ENCODE measurements around the gene AP1S1.
"Not testable (repeated sequence)": the region's sequence is repeated elsewhere in the genome, so short reads cannot be mapped to it uniquely, and the experiment has no call there.

Gene AP1S1

DNA sequence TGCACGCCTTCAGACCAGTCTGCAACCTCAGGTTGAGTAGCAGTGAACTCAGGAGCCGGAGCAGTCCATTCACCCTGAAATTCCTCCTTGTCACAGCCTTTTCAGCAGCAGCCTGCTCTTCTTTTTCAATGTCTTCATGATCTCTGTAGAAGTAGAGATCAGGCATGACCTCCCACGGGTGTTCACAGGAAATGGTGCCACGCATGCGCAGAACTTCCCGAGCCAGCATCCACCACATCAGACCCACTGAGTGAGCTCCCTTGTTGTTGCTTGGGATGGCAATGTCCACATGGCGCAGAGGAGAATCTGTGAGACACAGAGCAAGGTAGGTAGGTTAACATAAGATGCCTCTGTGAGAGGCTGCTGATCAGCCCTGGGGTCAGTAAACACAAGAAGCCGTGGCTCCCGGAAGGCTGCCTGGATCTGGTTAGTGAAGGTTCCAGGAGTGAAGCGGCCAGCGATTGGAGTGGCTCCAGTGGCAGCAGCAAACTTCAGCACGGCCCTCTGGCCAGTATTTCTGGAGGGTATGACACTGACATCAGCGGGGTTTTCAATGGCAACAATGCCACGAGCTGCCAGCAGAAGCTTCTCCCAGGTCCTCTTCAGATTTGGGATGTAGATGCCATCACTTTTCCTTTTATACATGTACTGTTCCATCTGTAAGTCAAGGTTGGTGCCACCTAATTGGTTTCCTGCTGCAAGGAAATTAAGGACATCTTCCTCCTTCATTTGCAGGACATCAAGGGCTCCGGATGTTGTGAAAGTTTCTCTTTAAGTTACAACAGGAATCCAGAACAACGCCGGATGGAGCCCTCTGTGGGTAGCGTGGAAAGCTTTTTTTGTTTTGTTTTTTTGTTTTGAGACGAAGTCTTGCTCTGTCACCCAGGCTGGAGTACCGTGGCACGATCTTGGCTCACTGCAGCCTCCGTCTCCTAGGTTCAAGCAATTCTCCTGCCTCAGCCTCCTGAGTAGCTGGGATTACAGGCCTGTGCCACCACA lies 49.8 kb downstream of the AP1S1 start:
- not testable (repeated sequence) for DNase-seq

DNA sequence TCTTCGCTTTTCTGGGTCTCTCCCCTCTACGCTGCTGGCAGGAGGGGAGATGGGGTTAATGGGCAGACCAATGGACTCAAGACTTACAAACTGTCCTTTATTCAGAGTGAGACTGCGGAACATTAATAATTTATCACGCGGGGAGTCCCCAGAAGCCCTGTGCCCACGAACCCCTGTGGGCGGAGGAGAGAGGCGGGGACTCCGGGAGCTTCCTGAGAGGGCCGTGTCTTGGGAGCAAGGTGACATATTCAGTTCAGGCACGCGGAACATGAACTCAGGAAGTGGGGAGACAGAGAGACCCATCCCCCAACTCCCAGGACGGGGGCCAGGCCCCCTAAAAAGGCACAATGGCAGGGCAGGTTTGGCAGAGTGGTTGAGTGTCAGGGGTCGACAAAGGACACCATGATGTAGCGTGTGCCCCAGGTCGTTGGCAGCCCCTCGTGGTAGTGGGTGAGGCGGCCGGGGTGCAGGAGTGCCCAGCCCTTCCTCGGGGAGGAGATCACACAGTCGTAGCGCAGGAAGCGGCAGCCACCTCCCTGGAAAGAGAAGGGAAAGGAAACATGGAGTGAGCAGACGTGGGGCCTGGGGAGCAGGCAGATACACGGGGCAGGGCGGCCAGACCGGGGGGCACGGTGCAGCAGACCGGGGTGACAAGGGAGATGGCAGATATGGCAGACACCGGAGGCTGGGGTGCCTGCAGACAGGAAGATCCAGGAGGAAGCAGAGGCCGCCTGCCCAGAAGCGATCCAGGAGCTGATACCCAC lies 51.8 kb downstream of the AP1S1 start:
- no peak for DNase-seq

DNA sequence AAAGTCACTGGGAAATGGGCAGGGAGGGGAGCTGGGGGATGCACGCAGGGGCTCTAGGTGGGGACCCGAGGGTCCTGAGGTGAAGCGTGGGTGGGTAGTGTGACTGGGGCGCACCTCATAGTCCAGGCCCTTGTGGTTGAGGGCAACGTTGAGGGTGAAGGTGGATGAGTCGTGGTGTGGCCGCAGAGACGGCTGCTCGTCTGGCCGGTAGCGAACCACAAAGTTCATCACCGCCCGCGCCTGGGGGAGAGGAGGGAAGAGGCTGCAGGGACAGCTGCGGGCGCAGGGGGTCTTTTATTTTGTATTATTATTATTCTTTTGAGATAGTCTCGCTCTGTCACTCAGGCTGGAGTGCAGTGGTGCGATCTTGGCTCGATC lies 52.4 kb downstream of the AP1S1 start:
- no peak for DNase-seq

DNA sequence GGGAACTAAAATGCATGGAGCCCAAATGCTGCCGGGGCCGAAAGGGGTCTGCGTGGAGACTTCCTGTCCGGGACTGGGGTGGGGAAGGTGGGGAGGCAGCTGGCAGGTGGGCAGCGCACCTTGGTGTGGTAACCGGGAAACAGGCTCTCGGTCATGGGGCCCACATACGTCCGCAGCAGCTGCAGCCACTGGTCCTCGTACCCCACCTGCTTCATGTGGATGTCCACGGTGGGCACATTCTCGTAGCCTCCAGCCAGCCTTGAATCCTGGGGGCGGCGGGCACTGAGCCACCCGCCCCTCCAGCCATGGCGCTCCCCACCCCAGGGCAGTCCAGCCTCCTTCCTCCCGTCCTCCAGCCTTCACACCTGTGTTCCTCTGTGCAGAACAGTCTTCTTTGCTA lies 53.2 kb downstream of the AP1S1 start:
- no peak for DNase-seq

DNA sequence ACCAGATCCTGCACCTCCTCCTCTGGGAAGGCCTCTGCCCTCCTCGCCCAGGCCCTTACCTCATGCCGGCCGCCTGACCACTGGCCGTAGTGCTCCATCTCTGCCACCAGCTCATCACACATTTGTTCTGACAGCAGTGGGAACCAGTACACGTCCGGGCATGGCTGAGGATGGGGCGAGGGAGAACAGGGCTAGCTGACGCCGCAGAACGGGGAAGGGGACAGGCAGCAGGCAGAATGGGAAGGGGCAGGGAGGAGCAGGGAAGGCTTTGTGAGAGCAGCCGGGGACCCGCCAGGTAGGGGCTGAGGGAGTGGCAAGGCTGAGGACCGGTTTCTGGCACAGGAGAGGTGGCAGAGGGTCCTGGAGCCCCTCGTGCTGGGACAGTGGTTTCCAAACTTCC lies 54.5 kb downstream of the AP1S1 start:
- DNase-seq: no peak

DNA sequence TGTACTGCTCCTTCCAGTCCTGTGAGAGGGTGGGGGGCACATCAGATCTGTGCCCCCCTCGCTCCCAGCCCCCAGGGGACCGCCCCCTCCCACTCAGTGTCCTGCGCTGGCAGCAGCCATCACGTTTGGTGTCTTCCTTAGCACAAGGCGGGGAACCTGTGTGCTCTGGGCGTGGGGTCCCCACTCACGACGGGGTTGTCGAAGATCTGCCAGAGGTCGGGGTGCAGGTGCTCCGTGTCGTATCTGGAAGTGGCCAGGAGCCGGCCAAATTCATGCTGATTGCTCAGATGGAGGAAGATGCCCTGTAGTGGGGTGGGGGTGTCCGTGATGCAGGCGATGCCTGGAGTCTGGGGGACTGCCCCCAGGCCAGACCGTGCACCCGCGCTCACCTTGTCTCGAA lies 55.9 kb downstream of the AP1S1 start:
- no peak for DNase-seq

Measured in SIG-M5 (cell line).